Breast epithelium (tissue), 3 donors: Measurements from ENCODE around the gene PRTFDC1.

ENCODE experiments used
- CTCF ChIP-seq, 3 donors: fragments of 450-650 bp; IDR thresholded peaks; one replicate each; pipeline ENCODE4 v1.5.1; 2016 to 2017; ENCODE audit warnings: antibody characterized with exemption in 3 of 3, mild to moderate bottlenecking in 3 of 3, moderate library complexity in 3 of 3
- POLR2A ChIP-seq: fragments of 450-650 bp; IDR thresholded peaks from one replicate; pipeline ENCODE4 v1.6.1; 2016; ENCODE audit warnings: antibody characterized with exemption, mild to moderate bottlenecking, moderate library complexity
- POLR2AphosphoS5 ChIP-seq, 3 donors: sonication (generic); formaldehyde crosslinking; IDR thresholded peaks; one replicate each; pipeline ENCODE4 v1.6.1; 2017; ENCODE audit warnings: antibody characterized with exemption in 3 of 3

- TF ChIP-seq CTCF (IDR thresholded peaks at IDR 0.05) (no peak), POLR2A (no peak), POLR2AphosphoS5 (IDR thresholded peaks at IDR 0.05) (no peak)
These were observed 41.4 kb downstream of the PRTFDC1 start for GRCh38 chr10:24911029-24911428.
